H9 (cell line): ENCODE results near the gene CDK17. TPM values are rescaled to one million over a fixed set of nuclear protein-coding genes. Genes with fewer than 3 reads are reported as not detected.

ENCODE experiments used
- DNase-seq: peaks from one replicate; pipeline ENCODE4 v3.0.0-alpha.2; 2017
- H2AFZ ChIP-seq: one replicate; pipeline ENCODE4 v1.6.1; 2013; ENCODE audit warnings: mild to moderate bottlenecking, low read length, control low read depth, moderate library complexity
- H2AK5ac ChIP-seq: 2 replicates; pipeline ENCODE4 v1.6.1; 2013; ENCODE audit warnings: low read length, control low read depth, mixed read lengths; ENCODE audit not compliant: insufficient read length
- H2BK120ac ChIP-seq: one replicate; pipeline ENCODE4 v1.6.1; 2013; ENCODE audit warnings: low read depth, mild to moderate bottlenecking, low read length, control low read depth, inconsistent platforms; ENCODE audit not compliant: poor library complexity, severe bottlenecking
- H2BK12ac ChIP-seq: 2 replicates; pipeline ENCODE4 v1.6.1; 2013; ENCODE audit warnings: low read length, control low read depth, mixed read lengths, low read depth; ENCODE audit not compliant: insufficient read length
- H2BK15ac ChIP-seq: 2 replicates; pipeline ENCODE4 v1.6.1; 2013; ENCODE audit warnings: low read depth, low read length, control low read depth
- H2BK20ac ChIP-seq: one replicate; pipeline ENCODE4 v1.6.1; 2013; ENCODE audit warnings: low read depth, mild to moderate bottlenecking, low read length, control low read depth, inconsistent platforms; ENCODE audit not compliant: poor library complexity, severe bottlenecking
- H2BK5ac ChIP-seq: 2 replicates; pipeline ENCODE4 v1.6.1; 2013; ENCODE audit warnings: low read length, control low read depth, mixed read lengths; ENCODE audit not compliant: insufficient read length
- H3K14ac ChIP-seq: 2 replicates; pipeline ENCODE4 v1.6.1; 2013; ENCODE audit warnings: low read length, control low read depth; ENCODE audit not compliant: insufficient read depth
- H3K18ac ChIP-seq: 2 replicates; pipeline ENCODE4 v1.6.1; 2013; ENCODE audit warnings: low read depth, mild to moderate bottlenecking, mixed read lengths, low read length, control low read depth; ENCODE audit not compliant: insufficient read length
- H3K23ac ChIP-seq: 2 replicates; pipeline ENCODE4 v1.6.1; 2013; ENCODE audit warnings: low read length, control low read depth, mixed read lengths, low read depth; ENCODE audit not compliant: insufficient read length
- H3K23me2 ChIP-seq: 2 replicates; pipeline ENCODE4 v1.6.1; 2013; ENCODE audit warnings: low read depth, mild to moderate bottlenecking, mixed read lengths, low read length, control low read depth; ENCODE audit not compliant: insufficient read length, poor library complexity, severe bottlenecking
- H3K27ac ChIP-seq: 2 replicates; pipeline ENCODE4 v1.5.1; 2013; ENCODE audit warnings: low read length, control low read depth, mixed read lengths, low read depth; ENCODE audit not compliant: insufficient read length
- H3K27me3 ChIP-seq: 2 replicates; pipeline ENCODE4 v1.6.1; 2013; ENCODE audit warnings: low read length, control low read depth, inconsistent platforms; ENCODE audit not compliant: insufficient read depth
- H3K4ac ChIP-seq: 2 replicates; pipeline ENCODE4 v1.6.1; 2013; ENCODE audit warnings: low read depth, mild to moderate bottlenecking, control low read depth, inconsistent platforms, low read length, moderate library complexity
- H3K4me1 ChIP-seq: 2 replicates; pipeline ENCODE4 v1.6.1; 2013; ENCODE audit warnings: low read length, control low read depth, inconsistent platforms; ENCODE audit not compliant: insufficient read depth
- H3K4me2 ChIP-seq: 2 replicates; pipeline ENCODE4 v1.6.1; 2013; ENCODE audit warnings: low read length, control low read depth, mixed read lengths; ENCODE audit not compliant: insufficient read length, insufficient read depth
- H3K56ac ChIP-seq: 2 replicates; pipeline ENCODE4 v1.6.1; 2013; ENCODE audit warnings: low read depth, mild to moderate bottlenecking, mixed read lengths, low read length, control low read depth; ENCODE audit not compliant: insufficient read length
- H3K79me1 ChIP-seq: 2 replicates; pipeline ENCODE4 v1.6.1; 2013; ENCODE audit warnings: low read depth, mild to moderate bottlenecking, moderate library complexity, low read length, control low read depth, inconsistent platforms; ENCODE audit not compliant: insufficient read depth, poor library complexity, severe bottlenecking
- H3K79me2 ChIP-seq: 2 replicates; pipeline ENCODE4 v1.6.1; 2013; ENCODE audit warnings: low read length, control low read depth, inconsistent platforms; ENCODE audit not compliant: insufficient read depth
- H3K9ac ChIP-seq: 2 replicates; pipeline ENCODE4 v1.6.1; 2013; ENCODE audit warnings: low read length, control low read depth, mixed read lengths; ENCODE audit not compliant: insufficient read length; ENCODE audit errors: extremely low read depth
- H3K9me3 ChIP-seq: one replicate; pipeline ENCODE4 v1.6.1; 2013; ENCODE audit warnings: low read depth, low read length, inconsistent platforms; ENCODE audit not compliant: control insufficient read depth
- H3T11ph ChIP-seq: one replicate; pipeline ENCODE4 v1.6.1; 2013; ENCODE audit warnings: mild to moderate bottlenecking, low read length, control low read depth, inconsistent platforms
- H4K20me1 ChIP-seq: one replicate; pipeline ENCODE4 v1.6.1; 2013; ENCODE audit not compliant: control insufficient read depth, insufficient read length, insufficient read depth
- H4K5ac ChIP-seq: 2 replicates; pipeline ENCODE4 v1.6.1; 2013; ENCODE audit warnings: low read depth, mild to moderate bottlenecking, mixed read lengths, low read length, control low read depth; ENCODE audit not compliant: insufficient read length
- H4K8ac ChIP-seq: replicated peaks from 2 replicates; pipeline ENCODE4 v1.6.1; 2013; ENCODE audit warnings: low read length, control low read depth, mixed read lengths, low read depth; ENCODE audit not compliant: insufficient read length
- H4K91ac ChIP-seq: 2 replicates; pipeline ENCODE4 v1.6.1; 2013; ENCODE audit warnings: low read depth, mild to moderate bottlenecking, moderate library complexity, mixed read lengths, low read length, control low read depth; ENCODE audit not compliant: insufficient read length
- H3K27ac Mint-ChIP-seq, 3 experiments: 2 replicates in 2 of 3; 3 replicates in 1 of 3; pipeline ENCODE4 v1.8.0; 2020 to 2021; ENCODE audit warnings: mixed read lengths in 3 of 3, mild to moderate bottlenecking in 1 of 3, moderate library complexity in 1 of 3
- H3K27me3 Mint-ChIP-seq: 2 replicates; pipeline ENCODE4 v1.8.0; 2021; ENCODE audit warnings: low read depth, mild to moderate bottlenecking, moderate library complexity, mixed read lengths
- H3K36me3 Mint-ChIP-seq, 3 experiments: 2 replicates in 2 of 3; 3 replicates in 1 of 3; pipeline ENCODE4 v1.8.0; 2020 to 2021; ENCODE audit warnings: low read depth in 3 of 3, mixed read lengths in 3 of 3; ENCODE audit not compliant: insufficient read depth in 1 of 3
- H3K4me1 Mint-ChIP-seq, 2 experiments: 2 replicates each; pipeline ENCODE4 v1.8.0; 2020; ENCODE audit warnings: mixed read lengths in 2 of 2
- H3K4me3 Mint-ChIP-seq, 2 experiments: 2 replicates in 1 of 2; 3 replicates in 1 of 2; pipeline ENCODE4 v1.8.0; 2020 to 2021; ENCODE audit warnings: mild to moderate bottlenecking in 2 of 2, mixed read lengths in 2 of 2, moderate library complexity in 1 of 2
- H3K9me3 Mint-ChIP-seq, 2 experiments: 2 replicates in 1 of 2; 3 replicates in 1 of 2; pipeline ENCODE4 v1.8.0; 2020; ENCODE audit warnings: mild to moderate bottlenecking in 2 of 2, mixed read lengths in 2 of 2, moderate library complexity in 1 of 2
- WGBS: extraction: QIAGEN DNeasy Blood & Tissue Kit; methylation state at CpG from one replicate; pipeline ENCODE4 v1.1.7; 2013; ENCODE audit warnings: missing lambda C conversion rate, low lambda C conversion rate, mixed read lengths; ENCODE audit not compliant: insufficient read length; ENCODE audit errors: extremely low coverage; 5-methylcytosine and 5-hydroxymethylcytosine counted together
- total RNA-seq: library from RNA; stranded (reverse); gene quantifications from 2 replicates; pipeline ENCODE4 v1.2.1, GENCODE V29; 2021
- TF ChIP-seq, protein P1 (sequence below): fragments of 200-600 bp; sonication (generic); conservative IDR thresholded peaks from 3 replicates; pipeline ENCODE4 v1.8.0; 2021; ENCODE audit warnings: antibody characterized with exemption, mild to moderate bottlenecking

CDK17 gene
- total RNA-seq, 1 experiment from 2014 or later = 28.8 TPM

DNA sequence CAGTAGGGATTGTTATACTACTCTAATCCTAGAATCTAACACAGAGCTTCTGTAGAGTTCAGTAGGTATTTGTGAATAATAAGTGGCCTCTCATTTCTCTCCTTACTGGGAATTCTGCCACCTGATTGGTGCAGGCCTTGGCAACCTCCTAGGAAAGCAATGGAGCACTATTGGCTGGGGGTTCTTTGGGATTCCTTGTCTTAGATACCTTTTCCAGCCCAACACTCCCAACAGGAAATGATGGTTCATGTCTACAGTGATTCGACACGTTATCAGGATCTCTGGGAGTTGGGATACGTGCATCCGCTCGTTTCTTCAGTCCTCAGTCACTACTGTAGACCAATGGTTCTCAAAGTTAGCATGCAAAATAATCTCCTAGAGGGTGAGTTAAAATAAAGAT is 138.7 kb downstream of the CDK17 start:
- Mint-ChIP-seq H3K4me3 (no peak overlapping the region), H3K27me3 (no peaks in the 10 kb centered on the region), H3K36me3 (peaks cover 7 to 30% (median 10%) of the 10 kb centered on the region in 3 experiments; a peak in 4 of 7 replicates), H3K4me1 (peaks cover 8 to 28% of the 10 kb centered on the region in 2 experiments), H3K9me3 (no peaks in the 10 kb centered on the region), H3K27ac (no peak overlapping the region)
- H3K9me3 ChIP-seq = no peaks in the 10 kb centered on the region
- no peak overlapping the region for H4K5ac ChIP-seq
- H3K4me2 ChIP-seq = no peak overlapping the region
- no peak overlapping the region for H3K9ac ChIP-seq
- no peak overlapping the region for H3K18ac ChIP-seq
- no peaks in the 10 kb centered on the region for H3K79me1 ChIP-seq
- H2BK5ac ChIP-seq = no peak overlapping the region
- H2BK120ac ChIP-seq = no peak overlapping the region
- H3K4ac ChIP-seq = no peak overlapping the region
- no peak overlapping the region for H2AFZ ChIP-seq
- no peaks in the 10 kb centered on the region for H3K4me1 ChIP-seq
- H4K20me1 ChIP-seq = no peaks in the 10 kb centered on the region
- H2BK12ac ChIP-seq = no peak overlapping the region
- H3K23ac ChIP-seq = no peak overlapping the region
- no peak overlapping the region for H3K14ac ChIP-seq
- no CpG with 5 or more reads among the region's 5 CpGs for WGBS
- no peak for DNase-seq
- no peaks in the 10 kb centered on the region for H3K23me2 ChIP-seq
- H3T11ph ChIP-seq = no peak overlapping the region
- TF ChIP-seq, protein P1, sequence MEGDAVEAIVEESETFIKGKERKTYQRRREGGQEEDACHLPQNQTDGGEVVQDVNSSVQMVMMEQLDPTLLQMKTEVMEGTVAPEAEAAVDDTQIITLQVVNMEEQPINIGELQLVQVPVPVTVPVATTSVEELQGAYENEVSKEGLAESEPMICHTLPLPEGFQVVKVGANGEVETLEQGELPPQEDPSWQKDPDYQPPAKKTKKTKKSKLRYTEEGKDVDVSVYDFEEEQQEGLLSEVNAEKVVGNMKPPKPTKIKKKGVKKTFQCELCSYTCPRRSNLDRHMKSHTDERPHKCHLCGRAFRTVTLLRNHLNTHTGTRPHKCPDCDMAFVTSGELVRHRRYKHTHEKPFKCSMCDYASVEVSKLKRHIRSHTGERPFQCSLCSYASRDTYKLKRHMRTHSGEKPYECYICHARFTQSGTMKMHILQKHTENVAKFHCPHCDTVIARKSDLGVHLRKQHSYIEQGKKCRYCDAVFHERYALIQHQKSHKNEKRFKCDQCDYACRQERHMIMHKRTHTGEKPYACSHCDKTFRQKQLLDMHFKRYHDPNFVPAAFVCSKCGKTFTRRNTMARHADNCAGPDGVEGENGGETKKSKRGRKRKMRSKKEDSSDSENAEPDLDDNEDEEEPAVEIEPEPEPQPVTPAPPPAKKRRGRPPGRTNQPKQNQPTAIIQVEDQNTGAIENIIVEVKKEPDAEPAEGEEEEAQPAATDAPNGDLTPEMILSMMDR = no peak
- no peaks in the 10 kb centered on the region for H3K79me2 ChIP-seq
- H3K56ac ChIP-seq = no peak overlapping the region
- H4K91ac ChIP-seq = no peak overlapping the region
- H2BK15ac ChIP-seq = no peak overlapping the region
- no peak overlapping the region for H4K8ac ChIP-seq
- H3K27ac ChIP-seq = no peak overlapping the region
- no peak overlapping the region for H2AK5ac ChIP-seq
- H2BK20ac ChIP-seq = no peak overlapping the region
- no peaks in the 10 kb centered on the region for H3K27me3 ChIP-seq
